AG10803 (cell line): ENCODE measurements around the gene ANGEL2.
"Not testable (repeated sequence)": the region's sequence is repeated elsewhere in the genome, so short reads cannot be mapped to it uniquely, and the experiment has no call there.

Experiments
- DNase-seq: peaks from one replicate; pipeline ENCODE4 v3.0.0; 2010; ENCODE audit warnings: low read depth
- H3K4me3 ChIP-seq: 2 replicates; pipeline ENCODE4 v1.5.1; 2011; ENCODE audit warnings: mild to moderate bottlenecking, low read length, control low read depth
- CTCF ChIP-seq: conservative IDR thresholded peaks from 2 replicates; pipeline ENCODE4 v1.5.1; 2011; ENCODE audit warnings: mild to moderate bottlenecking, low read length, control low read depth, inconsistent platforms

Gene ANGEL2

GRCh38 chr1:213041443-213041842, 25.8 kb upstream of the ANGEL2 start:
- no peak overlapping the region for H3K4me3 ChIP-seq
- DNase-seq, result peak; percentile 51
- no peak for TF ChIP-seq CTCF

GRCh38 chr1:213035573-213035972, 19.9 kb upstream of the ANGEL2 start:
- no peak for TF ChIP-seq CTCF
- DNase-seq, result no peak
- H3K4me3 ChIP-seq, result no peak overlapping the region

GRCh38 chr1:213034713-213035112, 19.0 kb upstream of the ANGEL2 start:
- no peak for TF ChIP-seq CTCF
- no peak overlapping the region for H3K4me3 ChIP-seq
- no peak for DNase-seq

GRCh38 chr1:213032651-213033050, 17.0 kb upstream of the ANGEL2 start:
- TF ChIP-seq CTCF, result no peak
- no peak for DNase-seq
- no peak overlapping the region for H3K4me3 ChIP-seq

- DNase-seq, result not testable (repeated sequence)
Measured at GRCh38 chr1:213027024-213027423, 11.4 kb upstream of the ANGEL2 start.

GRCh38 chr1:213020016-213020415, 4.3 kb upstream of the ANGEL2 start:
- DNase-seq, result no peak
- no peak overlapping the region for H3K4me3 ChIP-seq
- no peak for TF ChIP-seq CTCF

More at GRCh38 chr1:213027024-213027423, 11.4 kb upstream of the ANGEL2 start:
- H3K4me3 ChIP-seq, result not testable (repeated sequence)

- no peak for DNase-seq
- TF ChIP-seq CTCF, result no peak
- no peak overlapping the region for H3K4me3 ChIP-seq
Measured at GRCh38 chr1:213019450-213019849, 3.8 kb upstream of the ANGEL2 start.
